ENCODE data around the gene ADAM15.

- TF ChIP-seq EZH2 (IDR thresholded peaks at IDR 0.05; ENCODE audit: borderline replicate concordance, low read length) = no peak
- TF ChIP-seq CTCF (IDR thresholded peaks at IDR 0.05; ENCODE audit: low read length) = no peak
These were observed 6.0 kb downstream of the ADAM15 start for GRCh38 chr1:155057104-155057503.

All from OCI-LY1 (cell line).